CD1c-positive myeloid dendritic cell (primary cell): ENCODE measurements around the gene PDIA6.
A peak's percentile ranks its signal among the peaks of the same experiment; 100 is the strongest.

Experiments
- DNase-seq: peaks from one replicate; pipeline ENCODE4 v3.0.0-alpha.2; 2016; ENCODE audit errors: extremely low spot score

The PDIA6 gene, protein sequence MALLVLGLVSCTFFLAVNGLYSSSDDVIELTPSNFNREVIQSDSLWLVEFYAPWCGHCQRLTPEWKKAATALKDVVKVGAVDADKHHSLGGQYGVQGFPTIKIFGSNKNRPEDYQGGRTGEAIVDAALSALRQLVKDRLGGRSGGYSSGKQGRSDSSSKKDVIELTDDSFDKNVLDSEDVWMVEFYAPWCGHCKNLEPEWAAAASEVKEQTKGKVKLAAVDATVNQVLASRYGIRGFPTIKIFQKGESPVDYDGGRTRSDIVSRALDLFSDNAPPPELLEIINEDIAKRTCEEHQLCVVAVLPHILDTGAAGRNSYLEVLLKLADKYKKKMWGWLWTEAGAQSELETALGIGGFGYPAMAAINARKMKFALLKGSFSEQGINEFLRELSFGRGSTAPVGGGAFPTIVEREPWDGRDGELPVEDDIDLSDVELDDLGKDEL

DNA sequence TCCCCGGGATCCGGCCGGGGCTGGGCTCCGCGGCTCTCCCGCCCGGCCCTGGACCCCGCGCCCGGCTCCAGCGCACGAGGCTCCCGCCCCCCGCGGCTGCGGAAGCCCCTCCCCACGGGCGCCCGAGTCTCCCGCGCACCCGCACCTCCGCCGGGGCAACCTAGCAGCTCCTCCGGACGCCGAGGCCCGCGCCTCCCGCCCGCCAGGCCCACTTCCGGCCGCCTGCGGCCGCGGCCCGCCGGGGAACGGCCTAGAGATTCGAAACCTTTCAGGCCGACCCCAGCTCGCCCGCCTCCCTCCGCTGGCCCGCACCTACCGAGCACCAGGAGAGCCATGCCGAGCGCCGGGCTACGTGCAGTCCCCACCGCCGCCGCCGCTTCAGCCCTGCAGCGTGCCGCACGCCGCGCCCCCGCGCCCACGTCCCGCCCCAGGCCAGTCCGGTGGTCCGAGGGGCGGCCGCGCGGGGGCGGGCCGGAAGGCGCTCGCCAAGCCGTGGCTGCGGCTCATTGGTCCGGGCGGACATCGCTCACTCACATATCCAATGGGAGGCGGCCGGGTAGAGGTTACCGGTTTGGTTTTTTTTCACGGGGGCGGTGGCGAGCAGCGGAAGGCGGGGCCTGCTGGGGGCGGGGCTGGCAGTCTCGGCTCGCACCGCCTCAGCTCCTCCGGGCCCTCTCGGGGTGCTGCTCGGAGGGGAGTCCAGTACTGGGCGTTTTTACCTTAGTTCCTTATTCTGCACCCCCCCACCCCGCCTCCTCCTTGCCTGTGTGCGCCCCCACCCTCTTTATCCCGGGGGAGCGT, at the start of gene PDIA6:
PDIA6 (minus strand) TSS at position 424 of the 801 bp plus-strand sequence; CDS start at position 335, 89 bp downstream.
- peak; percentile 98 for DNase-seq

DNA sequence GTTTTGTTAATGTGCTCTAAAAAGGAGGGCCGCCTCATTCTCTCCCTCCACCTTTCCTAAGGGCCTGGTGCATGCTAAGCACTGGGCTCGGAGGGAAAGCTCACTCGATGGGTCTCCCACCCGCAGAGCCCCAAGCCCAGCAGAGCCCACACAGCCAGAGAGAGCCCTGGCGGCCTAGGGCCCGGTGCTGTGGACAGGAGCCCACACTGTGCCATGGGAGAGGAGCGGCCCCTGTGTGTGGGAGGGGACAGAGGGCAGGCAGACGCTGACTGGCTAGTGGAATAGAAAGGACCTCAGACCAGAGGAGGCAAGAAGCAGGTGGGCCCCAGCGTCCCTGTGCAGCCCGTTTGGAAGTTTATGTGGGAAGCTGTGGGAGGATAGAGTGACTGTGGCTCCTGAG, 49.7 kb upstream of the PDIA6 start:
- no peak for DNase-seq

DNA sequence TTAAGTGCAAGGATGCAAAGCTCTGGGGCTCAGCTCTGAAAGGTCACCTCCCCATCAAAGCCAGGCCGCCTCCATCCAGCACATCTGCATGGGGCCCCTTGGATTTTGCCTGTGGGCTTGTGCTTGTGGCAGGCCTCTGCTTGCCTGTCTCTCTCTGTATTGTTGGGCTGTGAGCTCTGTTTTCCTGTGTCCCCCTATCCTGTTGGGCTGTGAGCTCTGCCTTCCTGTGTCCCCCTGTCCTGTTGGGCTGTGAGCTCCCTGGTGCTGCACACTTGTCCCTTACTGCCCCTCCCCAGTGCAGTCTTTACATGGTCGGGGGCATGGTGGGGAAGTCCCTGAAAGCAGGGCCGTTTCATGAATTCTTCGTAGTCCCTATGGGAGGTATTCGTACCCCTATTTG, 49.2 kb upstream of the PDIA6 start:
- DNase-seq = no peak

DNA sequence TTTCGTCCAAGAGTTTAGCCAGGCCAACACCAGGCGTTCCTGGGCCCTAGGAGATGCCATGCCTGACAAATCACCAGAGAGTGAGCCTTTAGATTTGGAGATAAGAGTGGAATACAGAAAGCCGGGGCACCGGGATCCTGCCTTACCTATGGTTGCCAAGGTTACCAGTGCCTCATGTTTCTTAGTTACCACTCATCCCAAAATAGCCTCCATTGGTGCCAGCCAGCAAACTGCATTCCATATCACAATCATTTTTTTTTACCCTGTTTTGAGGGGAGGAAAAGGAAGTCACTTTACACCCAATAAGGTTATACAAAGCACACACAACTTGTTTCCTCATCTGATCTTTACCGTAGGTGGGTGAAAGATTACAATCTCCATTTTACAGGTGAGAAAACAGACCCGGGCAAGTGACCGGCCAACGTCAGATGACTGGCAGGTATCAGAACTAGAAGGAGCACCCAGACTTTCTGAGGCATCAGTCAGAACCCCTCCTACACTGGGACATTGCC, 48.3 kb upstream of the PDIA6 start:
- DNase-seq = no peak

- no peak for DNase-seq
Observed at GRCh38 chr2:10860081-10860813, 47.7 kb upstream of the PDIA6 start.

DNA sequence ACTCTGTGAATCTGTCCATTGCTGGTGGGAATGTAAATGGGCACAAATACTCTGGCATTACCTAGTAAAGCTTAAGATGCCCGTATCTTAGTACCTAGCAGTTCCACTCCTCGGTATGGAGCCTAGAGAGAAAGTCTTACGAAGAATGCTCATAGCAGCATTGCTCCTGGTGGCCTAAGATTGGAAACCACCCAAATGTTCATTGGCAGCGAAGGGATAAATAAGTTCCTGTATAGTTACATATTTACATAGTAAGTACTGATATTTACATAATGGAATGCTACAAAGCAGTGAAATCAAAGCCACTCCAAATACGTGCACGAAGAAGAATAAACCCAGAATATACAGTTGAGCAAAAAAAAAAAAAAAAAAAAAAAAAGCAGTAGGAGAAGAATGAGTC, 46.7 kb upstream of the PDIA6 start:
- no peak for DNase-seq

DNA sequence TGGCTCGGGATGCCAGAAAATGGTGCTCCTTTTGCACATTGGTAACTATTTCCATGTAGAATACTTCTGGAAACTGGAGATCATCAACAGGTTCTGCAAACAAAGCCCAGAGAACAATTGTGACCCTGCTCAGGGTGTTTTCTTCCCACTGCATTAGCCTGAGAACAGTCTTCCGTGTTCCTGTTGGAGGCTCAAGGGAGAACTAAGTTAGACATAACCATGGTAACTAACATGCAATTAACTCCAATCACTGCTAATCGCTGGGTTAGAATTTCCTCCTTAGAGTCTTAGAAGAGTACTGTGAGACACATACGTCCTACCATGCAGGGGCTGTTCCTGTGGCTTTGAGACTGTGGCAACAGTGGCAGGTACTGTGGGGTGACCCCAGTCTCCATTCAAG, 36.0 kb upstream of the PDIA6 start:
- DNase-seq = no peak

DNA sequence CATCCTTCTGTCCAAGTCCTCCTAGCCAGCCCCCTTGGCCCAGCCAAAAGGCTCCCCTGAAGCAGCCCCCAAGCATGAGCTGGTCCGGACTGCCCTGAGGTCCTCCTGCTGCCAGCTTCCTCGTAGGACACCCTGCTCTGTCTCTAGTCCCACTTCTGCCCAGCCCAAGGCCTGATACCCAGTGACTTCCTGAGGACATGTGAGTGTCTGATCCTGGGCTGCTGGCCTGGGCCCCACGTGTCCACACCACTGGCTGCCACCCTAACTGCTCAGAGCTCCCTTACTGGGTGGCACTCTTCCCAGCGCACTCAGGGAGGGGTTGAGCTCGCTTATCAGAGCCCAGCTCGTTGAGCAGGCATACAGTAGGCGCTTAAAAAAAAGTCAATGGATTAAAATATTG, 34.4 kb upstream of the PDIA6 start:
- no peak for DNase-seq

DNA sequence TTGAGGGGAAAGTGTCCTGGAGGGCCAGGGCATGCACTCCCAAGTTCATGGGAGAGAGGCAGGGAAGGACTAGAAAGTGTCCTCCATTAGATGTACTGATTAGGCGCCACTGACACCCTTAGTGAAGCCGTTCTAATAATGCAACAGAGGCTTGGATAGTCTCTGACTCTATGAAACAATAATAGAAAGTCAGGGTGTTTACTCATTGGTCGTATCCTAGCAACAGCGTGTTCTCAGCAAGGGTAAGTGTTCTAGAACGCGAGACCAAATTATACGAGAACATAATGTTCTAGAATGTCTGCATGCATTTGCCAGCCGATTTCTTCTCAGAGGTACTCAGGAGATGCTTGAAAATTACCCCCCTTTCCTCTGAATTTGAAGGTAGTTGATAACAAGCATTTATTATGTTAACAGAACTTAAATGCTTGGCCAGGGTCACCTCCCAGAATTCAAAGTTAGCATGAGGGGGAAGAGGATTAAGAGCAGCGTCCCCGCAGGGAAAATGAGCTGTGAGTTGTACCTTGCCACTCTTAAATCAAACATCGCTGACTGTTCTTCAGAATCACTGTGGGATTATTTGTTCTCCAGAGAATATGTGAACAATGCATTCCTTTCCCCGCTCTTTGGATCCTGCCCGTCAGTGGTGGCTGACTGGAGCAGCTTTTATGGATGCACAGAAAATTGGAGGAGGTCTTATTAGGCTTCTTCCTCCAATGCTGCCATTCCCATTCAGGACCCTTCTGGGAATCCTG, 33.7 kb upstream of the PDIA6 start:
- DNase-seq = no peak

DNA sequence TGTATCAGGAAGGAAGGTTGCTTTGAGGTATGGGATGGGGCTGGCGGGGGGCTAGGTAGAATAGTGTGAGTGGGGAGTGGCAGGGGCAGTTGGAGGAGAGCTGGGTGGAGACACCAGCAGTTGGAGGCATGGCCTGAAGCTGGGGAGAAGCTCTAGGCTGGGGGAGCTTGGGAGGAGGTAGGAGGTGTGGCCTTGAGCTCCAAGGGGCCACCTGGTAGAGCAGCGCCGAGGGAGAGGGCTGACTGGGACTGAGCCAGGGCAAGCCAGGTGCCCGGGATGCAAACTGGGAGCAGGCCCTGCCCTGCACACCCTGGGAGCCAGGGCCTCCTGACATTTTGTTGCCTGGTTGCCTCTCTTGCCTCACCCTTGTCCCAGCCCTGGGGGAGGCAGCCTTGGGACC, 33.1 kb upstream of the PDIA6 start:
- DNase-seq = no peak

- no peak for DNase-seq
Observed at GRCh38 chr2:10844097-10844496, 31.5 kb upstream of the PDIA6 start.

GRCh38 chr2:10842506-10842905, 29.9 kb upstream of the PDIA6 start:
- no peak for DNase-seq

- no peak for DNase-seq
Observed at GRCh38 chr2:10841547-10842219, 29.1 kb upstream of the PDIA6 start.

DNA sequence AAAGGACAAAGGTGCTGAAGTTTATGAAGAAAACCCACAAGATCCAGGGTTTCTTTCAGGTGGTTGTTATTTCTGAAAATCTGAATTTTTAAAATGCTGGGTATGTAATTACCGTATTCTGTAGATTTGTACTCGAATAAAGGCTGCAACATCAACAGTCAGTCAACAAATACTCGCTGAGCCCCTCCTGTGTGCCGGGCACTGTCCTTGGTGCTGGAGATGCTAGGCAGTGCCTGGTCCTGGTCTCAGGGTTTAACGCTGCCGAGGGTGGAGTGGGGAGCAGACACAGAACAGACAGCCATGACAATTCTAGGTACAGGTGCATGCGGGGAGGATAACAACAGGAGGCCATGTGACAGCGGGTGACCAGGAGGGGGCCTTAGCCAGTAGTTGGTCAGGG, 27.2 kb upstream of the PDIA6 start:
- DNase-seq = no peak

DNA sequence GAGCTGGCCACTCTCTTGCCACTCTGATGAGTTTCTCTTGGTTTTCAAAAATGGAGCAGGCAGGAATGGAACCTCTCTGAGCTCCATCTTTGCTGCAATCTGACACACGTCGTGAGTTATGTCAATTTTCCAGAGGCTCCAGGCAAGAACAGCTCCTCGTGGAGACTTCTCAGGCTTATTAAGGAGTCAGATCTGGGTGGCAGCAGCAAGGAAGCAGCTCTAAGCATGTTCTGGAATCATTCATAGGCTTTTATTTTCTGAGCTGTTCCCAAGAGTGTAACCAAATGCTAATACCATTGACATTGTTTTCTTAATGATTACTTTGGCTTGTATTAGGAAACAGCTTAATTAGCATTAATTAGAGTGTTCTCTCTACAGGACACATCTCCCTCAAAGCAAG, 26.1 kb upstream of the PDIA6 start:
- DNase-seq = no peak

- no peak for DNase-seq
Observed at GRCh38 chr2:10837298-10838266, 25.0 kb upstream of the PDIA6 start.

DNA sequence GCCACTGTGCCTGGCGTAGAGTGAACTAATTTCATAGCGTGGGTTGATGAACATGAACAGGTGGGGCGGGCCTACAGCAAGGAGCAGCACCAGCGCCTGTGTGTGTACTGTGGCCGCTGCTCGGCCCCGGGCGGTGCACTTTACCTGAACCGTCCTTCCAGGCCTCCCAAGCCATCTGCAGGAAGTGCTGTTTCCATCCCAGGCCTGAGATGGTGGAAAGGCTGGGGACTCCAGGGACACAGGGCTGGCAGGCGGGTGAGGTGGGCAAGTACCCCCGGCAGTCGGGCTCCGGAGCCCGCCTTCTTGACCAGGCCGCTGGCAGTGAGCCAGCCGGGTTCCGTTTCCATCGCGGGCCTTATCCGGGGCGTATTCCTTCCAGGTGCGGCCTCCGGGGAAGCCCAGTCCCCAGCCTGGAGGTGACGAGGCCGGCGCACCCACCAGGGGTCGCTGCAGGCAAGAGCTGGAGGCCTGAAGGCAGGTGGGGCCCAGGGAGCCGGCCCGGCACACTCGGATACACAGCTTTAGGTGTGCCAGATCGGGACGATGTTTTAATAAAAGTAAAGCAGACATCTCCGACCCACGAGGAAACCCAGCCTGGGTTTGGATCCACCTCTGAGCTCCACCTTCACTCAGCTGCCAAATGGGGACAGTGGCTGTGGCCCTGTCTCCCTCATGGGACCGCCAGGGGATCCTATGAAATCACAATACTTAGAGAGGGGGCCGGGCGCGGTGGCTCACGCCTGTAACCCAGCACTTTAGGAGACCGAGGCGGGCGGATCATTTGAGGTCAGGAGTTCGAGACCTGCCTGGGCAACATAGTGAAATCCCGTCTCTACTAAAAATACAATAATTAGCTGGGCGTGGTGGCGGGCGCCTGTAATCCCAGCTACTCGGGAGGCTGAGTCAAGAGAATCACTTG, 22.7 kb upstream of the PDIA6 start:
- peak; percentile 70 for DNase-seq

GRCh38 chr2:10834068-10834655, 21.6 kb upstream of the PDIA6 start:
- DNase-seq = no peak
